ENCODE data around the gene MIPOL1.

DNA sequence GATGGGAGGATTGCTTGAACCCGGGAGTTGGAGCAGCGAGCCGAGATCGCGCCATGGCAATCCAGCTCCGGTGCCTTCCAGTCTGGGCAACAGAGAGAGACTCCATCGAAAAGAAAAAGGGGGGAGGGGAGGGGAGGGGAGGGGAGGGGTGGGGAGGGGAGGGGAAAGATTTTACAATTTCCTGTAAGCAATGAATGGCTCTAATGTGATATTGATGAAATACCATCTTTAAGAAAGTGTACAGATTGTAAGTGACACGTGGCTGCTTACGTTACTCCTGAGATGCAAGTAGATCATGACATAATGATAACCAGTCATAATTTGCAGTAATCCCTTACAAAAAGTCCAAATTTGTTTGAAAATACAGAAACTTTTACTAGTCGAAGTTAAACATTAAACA lies 26.7 kb upstream of the MIPOL1 start:
- TF ChIP-seq POLR2A (IDR thresholded peaks at IDR 0.05; ENCODE audit: low read depth, low read length) (no peak), RFX5 (IDR thresholded peaks at IDR 0.05; ENCODE audit: low read depth, low read length) (no peak), RAD21 (IDR thresholded peaks at IDR 0.05; ENCODE audit: low read length) (no peak), MAFK (IDR thresholded peaks at IDR 0.05; ENCODE audit: low read depth, low read length) (no peak), MXI1 (IDR thresholded peaks at IDR 0.05; ENCODE audit: borderline replicate concordance, low read depth, low read length) (no peak), BHLHE40 (IDR thresholded peaks at IDR 0.05; ENCODE audit: low read depth, low read length) (no peak)
- TF ChIP-seq, protein P1, sequence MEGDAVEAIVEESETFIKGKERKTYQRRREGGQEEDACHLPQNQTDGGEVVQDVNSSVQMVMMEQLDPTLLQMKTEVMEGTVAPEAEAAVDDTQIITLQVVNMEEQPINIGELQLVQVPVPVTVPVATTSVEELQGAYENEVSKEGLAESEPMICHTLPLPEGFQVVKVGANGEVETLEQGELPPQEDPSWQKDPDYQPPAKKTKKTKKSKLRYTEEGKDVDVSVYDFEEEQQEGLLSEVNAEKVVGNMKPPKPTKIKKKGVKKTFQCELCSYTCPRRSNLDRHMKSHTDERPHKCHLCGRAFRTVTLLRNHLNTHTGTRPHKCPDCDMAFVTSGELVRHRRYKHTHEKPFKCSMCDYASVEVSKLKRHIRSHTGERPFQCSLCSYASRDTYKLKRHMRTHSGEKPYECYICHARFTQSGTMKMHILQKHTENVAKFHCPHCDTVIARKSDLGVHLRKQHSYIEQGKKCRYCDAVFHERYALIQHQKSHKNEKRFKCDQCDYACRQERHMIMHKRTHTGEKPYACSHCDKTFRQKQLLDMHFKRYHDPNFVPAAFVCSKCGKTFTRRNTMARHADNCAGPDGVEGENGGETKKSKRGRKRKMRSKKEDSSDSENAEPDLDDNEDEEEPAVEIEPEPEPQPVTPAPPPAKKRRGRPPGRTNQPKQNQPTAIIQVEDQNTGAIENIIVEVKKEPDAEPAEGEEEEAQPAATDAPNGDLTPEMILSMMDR (conservative IDR thresholded peaks at IDR 0.05; ENCODE audit: low read depth, low read length): no peak
- TF ChIP-seq, protein P2, sequence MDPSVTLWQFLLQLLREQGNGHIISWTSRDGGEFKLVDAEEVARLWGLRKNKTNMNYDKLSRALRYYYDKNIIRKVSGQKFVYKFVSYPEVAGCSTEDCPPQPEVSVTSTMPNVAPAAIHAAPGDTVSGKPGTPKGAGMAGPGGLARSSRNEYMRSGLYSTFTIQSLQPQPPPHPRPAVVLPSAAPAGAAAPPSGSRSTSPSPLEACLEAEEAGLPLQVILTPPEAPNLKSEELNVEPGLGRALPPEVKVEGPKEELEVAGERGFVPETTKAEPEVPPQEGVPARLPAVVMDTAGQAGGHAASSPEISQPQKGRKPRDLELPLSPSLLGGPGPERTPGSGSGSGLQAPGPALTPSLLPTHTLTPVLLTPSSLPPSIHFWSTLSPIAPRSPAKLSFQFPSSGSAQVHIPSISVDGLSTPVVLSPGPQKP (IDR thresholded peaks at IDR 0.05; ENCODE audit: borderline replicate concordance, low read depth, low read length): no peak
